Measurements from ENCODE around the gene FAM76A.
"Not testable (repeated sequence)": the region's sequence is repeated elsewhere in the genome, so short reads cannot be mapped to it uniquely, and the experiment has no call there.

The FAM76A gene

DNA sequence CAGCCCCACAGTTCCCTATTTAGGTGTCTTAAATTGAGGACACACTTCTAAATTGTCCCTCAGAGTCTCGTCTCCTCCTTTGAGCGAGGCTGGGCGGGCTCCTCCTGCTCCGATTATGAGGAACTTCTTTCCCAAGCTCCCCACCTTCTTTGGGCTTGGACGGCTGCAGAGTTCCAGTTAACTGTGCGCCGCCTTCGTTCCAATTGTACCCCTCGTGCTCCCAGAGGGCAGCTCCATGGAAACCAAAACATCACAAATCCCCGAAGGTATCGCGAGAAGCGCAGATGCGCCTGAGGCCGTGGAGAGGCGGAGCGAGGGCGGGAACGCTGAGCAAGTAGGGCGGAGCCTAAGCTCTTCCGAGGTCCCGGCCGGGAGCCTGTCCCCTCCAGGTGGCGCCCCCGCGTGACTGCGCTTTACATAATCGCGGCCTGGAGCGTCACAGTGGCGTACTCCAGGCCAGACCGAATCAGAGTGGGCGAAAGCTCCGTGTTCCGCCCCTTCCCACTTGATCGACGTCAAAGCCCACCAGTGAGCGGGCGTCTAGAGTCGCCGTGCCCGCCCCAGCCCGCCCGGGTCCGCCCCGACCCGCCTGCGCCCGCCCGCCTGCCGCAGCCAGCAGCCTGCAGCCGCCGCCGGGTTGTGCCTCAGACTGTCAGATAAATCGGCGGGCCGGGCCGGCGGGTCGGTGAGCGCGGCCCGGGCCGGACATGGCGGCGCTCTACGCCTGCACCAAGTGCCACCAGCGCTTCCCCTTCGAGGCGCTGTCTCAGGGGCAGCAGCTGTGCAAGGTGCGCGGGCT lies at the start of gene FAM76A:
Gene FAM76A (plus strand): TSS at position 588 of the 799 bp plus-strand sequence. CDS start 120 bp downstream, at position 708.
- DNase-seq (ENCODE audit: low read depth in 2 of 2), result peak; percentile 98 to 99

DNA sequence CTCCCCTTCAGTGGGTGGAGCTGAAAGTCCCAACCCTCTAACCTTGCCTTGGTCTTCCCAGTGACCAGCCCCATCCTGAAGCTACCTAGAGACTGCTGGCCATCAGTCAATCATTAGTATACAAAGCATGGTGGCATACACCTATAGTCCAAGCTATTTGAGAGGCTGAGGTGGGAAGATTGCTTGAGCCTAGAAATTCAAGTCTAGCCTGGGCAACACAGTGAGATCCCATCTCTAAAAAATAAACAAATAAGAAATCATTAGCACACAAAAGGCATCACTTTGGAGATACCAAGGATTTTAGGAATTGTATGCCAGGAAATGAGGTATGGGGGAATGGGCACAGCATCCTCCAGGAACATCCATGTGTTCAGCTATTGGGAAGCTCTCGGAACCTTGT lies 49.4 kb upstream of the FAM76A start:
- no peak for DNase-seq (ENCODE audit: low read depth in 2 of 2)

DNA sequence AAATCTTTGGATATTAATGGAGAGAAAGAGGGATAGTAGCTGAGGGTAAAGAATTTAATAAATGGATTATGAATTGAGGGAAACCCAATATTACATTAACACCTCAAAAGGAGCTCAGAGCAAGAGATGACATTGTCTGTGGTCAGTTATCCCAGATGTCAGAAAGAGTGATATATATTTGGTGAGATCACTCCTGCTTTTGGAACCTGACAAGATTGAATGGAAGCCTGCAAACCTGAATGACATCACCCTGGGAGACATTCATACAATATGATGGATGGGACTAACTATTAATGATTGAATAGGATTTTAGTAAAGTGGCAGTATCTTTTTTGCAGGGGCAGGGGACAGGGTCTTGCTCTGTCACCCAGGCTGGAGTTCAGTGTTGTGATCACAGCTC lies 47.0 kb upstream of the FAM76A start:
- DNase-seq (ENCODE audit: low read depth in 2 of 2), result no peak

DNA sequence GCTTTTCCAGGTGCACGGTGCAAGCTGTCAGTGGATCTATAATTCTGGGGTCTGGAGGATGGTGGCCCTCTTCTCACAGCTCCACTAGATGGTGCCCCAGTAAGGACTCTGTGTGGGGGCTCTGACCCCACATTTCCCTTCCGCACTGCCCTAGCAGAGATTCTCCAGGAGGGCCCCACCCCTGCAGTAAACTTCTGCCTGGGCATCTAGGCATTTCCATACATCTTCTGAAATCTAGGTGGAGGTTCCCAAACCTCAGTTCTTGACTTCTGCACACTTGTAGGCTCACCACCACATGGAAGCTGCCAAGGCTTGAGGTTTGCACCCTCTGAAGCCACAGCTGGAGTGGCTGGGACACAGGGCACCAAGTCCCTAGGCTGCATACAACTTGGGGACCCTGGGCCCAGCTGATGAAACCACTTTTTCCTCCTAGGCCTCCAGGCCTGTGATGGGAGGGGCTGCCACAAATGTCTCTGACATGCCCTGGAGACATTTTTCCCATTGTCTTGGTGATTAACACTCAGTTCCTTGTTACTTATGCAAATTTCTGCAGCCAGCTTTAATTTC lies 45.5 kb upstream of the FAM76A start:
- not testable (repeated sequence) for DNase-seq (ENCODE audit: low read depth in 2 of 2)

DNA sequence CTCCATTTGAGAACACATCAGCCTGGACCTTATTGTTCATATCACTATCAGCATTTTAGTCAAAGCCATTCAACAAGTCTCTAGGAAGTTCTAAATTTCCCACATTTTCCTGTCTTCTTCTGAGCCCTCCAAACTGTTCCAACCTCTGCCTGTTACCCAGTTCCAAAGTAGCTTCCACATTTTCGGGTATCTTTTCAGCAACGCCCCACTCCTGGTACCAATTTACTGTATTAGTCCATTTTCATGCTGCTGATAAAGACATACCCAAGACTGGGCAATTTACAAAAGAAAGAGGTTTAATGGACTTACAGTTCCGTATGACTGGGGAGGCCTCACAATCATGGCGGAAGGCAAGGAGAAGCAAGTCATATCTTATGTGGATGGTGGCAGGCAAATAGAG lies 44.2 kb upstream of the FAM76A start:
- not testable (repeated sequence) for DNase-seq (ENCODE audit: low read depth in 2 of 2)

DNA sequence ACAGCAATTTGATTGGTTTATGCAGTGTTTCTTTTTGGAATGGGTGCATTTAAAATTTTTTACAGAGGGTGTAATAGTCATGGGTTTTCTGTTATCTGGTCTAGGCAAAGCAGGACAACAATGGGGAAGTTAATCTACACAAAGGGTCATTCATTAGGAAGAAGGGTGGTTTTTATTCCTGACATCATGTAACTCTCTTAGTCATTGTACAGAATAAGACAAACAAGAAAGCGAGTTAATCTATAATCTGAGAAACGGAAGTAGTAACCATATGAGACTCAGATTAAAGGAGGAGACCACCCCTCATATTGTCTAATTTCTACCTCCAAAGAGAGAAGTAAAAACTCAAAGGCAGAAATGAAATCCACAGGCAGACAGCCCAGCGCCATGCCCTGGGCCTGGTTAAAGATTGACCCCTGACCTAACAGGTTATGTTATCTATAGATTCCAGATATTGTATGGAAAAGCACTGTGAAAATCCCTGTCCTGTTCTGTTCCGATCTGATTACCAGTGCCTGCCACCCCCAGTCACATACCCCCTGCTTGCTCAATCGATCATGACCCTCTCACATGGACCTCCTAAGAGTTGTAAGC lies 43.3 kb upstream of the FAM76A start:
- DNase-seq (ENCODE audit: low read depth in 2 of 2), result no peak

DNA sequence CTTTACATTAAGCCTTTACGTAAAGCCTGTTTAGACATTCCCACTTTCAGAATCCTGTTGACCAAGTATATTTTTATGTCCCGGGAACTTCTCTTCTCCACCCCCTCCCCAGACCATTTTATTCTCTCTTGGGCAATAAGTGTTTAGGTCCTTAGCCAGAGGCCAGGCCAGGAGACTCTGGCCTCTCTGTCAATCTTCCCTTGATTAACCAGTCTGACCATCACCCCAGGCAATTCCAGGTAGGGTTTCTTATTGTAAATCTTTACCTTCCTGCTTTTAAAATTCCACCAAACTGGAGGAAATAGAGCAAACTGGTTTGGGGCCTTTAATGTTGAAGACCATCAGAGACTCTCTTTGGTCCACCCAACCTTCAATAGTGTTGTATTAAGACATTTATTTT lies 41.6 kb upstream of the FAM76A start:
- no peak for DNase-seq (ENCODE audit: low read depth in 2 of 2)

DNA sequence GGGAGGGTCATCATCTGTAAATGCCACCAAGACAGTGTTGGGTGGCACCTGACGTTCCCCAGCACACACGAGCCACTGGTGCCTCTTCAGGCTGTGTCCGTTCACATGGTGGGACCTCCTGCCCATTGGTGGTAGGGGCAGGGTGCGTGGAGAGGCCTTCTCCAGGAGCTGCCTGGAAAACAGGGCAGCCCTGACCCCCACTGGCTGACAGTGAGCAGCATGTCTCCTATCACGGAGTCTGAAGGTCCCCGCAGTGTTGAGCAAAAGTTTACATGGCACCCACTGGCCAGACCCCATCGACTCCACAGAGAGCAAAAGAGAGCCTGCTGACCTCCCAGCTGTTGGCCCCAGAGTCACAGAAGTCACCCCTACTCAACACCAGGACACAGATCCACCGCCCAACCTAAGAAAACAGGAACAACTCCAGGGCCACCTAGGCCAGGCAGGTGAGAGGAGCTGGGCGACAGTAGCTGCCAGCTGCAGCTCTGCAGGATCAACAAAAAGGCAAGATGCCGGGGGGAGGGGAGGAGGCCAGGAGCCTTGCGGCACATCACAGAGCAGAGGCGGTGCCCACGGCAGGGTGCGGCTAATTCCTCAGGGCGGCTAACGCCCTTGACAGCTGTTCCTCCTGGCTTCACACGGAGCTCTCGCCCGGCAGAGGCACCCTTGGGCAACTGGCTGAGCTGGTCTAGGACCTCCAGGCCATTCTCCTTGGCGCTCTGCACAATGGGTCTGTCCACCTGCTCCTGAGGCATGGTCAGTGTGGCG lies 39.4 kb upstream of the FAM76A start:
- DNase-seq (ENCODE audit: low read depth in 2 of 2), result no peak

DNA sequence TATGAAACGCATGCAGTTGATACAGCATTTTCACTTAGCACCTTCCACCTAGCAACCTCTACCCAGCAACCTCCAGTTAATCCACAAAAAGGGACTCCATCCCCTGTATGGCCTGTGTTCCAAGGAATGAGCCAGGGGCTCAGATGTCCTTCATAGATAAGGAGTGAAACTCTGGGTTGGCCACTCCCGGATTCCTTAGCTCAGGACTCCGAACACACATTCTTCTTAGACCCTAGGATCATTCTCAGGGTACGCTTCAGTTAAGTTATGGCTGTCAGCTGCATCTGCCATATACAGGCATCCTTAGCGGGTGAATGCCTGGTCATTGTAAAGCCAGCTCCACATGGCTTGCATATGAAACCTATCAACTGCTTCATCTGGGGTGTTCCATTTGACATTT lies 37.9 kb upstream of the FAM76A start:
- no peak for DNase-seq (ENCODE audit: low read depth in 2 of 2)

DNA sequence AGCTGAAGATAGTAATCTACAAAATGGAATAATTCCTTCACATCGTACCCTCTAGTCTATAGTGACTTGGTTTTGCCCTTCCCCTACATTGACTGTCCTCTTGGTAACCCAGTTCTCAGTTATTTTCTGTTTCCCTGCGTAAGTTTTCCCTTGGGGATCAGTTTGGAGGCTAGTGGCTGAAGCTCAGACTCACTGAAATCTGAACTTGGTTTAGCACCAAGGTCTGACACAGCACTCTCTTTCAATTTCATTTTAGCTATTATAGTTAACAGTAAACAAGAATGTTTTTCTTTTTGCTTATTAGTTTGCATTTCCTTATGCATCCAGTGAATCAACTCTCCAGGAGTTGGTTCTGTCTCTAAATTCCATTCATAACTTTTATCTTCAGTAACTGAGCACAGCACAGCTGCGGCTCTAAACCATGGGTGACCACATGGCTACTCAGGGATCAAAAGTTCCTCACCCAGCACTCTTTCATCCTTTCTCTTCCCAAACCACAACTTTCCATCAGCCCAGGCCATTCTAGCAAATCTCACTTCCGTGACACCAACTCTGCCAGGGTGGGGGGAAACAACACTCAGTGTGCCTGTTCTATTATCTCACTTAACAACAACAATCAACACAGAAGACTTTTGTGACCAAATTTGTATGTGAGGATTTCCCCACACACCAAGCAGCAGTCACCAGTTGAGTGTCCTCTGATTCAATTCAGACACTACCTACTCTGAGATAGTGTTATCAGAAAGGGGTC lies 36.2 kb upstream of the FAM76A start:
- no peak for DNase-seq (ENCODE audit: low read depth in 2 of 2)

DNA sequence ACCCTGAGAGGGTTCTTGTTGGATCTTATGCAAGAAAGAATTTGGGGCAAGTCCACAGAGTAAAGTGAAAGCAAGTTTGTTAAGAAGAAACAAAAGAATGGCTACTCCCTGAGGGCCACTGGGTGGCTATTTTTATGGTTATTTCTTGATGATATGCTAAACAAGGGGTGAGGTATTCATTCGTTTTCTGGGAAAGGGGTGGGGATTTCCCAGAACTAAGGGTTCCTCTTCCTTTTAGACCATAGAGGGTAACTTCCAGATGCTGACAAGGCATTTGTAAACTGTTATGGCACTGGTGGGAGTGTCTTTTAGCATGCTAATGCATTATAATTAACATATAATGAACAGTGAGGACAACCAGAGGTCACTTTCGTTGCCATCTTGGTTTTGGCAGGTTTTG lies 35.6 kb upstream of the FAM76A start:
- DNase-seq (ENCODE audit: low read depth in 2 of 2), result no peak

DNA sequence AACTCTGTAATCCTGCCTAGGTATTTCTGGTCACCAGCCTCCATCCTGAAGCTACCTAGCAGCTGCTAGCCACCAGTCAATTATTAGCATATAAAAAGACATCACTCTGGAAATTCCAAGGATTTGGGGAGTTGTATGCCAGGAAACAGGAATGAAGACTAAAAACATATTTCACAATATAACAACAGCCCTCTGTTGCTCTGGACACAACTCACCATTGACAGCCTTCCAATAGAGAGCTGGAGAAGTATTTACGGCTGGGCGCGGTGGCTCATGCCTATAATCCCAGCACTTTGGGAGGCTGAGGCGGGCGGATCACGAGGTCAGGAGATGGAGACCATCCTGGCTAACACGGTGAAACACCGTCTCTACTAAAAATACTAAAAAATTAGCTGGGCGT lies 28.9 kb upstream of the FAM76A start:
- not testable (repeated sequence) for DNase-seq (ENCODE audit: low read depth in 2 of 2)

DNA sequence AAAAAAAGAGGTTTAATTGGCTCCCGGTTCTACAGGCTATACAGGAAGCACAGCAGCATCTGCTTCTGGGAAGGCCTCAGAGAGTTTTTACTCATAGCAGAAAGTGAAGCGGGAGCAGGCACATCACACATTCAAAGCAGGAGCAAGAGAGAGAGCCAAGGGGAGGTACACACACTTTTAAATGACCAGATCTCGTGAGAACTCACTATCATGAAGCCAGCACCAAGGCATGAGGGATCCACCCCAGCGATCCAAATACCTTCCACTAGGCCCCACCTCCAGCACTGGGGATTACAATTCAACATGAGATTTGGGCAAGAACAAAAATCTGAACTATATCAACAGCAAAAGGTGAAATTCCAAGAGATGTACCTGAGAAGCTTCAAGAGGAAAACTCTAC lies 20.8 kb upstream of the FAM76A start:
- no peak for DNase-seq (ENCODE audit: low read depth in 2 of 2)

DNA sequence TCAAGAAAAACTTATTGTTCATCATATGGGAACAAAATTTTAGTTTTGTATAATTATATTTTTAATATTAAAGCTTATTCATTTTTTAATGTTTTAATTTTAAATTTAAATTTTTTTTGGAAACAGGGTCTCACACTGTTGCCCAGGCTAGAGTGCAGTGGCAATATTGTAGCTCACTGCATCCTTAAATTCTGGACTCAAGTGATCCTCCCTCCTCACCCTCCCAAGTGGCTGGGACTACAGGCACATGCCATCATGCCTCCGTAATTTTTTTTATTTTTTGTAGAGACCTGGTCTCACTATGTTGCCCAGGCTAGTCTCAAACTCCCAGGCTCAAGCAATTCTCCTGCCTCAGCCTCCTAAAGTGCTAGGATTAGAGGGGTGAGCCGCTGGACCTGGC lies 20.2 kb upstream of the FAM76A start:
- DNase-seq (ENCODE audit: low read depth in 2 of 2), result no peak

DNA sequence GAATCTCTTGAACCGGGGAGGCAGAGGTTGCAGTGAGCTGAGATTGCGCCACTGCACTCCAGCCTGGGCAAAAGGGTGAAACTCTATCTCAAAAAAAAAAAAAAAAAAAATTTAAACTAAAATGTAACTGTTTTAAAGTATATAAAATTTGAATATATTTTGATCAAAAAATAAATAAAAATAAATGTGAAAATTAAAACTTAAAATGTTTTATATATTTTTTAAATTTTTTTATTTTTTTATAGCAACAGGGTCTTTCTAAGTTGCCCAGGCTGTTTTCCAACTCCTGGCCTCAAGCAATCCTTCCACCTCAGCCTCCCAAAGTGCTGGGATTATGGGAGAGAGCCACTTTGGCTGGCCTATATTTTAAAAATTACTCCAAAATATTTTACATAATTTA lies 15.2 kb upstream of the FAM76A start:
- DNase-seq (ENCODE audit: low read depth in 2 of 2), result no peak

DNA sequence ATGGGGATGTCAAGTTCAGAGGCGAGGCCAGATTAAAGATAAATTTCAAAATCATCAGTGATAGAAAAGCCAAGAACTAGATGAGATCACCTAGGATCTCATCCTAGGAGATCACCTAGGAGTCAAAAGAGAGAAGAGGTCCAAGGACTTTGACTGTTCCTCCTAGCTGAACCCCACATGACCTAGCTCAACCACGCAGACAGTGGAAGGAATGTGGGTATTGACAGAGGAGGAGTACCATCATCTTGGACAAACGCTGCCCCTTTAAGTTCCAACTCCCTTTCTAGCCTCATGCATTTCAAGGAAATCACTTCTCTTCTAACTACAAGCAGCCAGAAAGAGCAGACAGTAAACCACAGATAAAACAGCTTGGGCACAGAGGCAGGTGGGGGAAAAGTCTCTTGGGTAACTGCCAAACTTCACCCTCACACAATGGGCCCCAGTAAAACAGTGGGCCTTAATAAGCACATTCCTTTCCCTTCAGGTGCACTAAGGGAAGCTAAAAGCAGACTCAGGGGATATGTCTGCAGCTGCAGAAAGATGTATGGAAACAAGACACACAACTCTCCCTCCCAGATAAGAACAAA lies 12.5 kb upstream of the FAM76A start:
- DNase-seq (ENCODE audit: low read depth in 2 of 2), result no peak

DNA sequence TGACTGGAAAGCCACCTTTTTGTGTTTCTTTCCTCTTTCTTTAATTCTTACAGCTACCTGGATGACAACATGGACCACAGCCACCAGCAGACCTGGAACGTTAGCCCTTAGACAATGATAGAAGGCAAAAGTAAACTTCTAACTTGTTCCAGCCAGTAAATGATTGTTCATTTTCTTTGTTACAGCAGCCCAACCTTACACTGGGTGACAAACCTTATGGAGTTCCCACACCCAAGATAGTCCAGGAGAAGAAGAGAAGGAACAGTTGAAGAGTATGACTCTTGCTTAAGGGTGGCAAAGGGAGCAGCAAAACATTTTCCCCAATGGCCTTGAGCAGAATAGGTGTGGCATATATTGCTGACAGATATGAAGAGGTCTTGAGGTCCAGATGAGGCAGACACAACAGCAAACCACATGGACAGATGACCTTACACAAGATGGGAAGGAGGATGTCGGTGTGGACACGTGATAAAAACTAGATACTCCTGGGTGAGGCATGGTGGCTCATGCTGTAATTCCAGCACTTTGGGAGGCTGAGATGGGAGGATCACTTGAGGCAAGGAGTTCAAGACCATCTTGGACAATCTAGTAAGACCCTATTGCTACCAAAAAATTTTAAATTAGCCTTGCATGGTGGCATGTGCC lies 11.8 kb upstream of the FAM76A start:
- no peak for DNase-seq (ENCODE audit: low read depth in 2 of 2)

DNA sequence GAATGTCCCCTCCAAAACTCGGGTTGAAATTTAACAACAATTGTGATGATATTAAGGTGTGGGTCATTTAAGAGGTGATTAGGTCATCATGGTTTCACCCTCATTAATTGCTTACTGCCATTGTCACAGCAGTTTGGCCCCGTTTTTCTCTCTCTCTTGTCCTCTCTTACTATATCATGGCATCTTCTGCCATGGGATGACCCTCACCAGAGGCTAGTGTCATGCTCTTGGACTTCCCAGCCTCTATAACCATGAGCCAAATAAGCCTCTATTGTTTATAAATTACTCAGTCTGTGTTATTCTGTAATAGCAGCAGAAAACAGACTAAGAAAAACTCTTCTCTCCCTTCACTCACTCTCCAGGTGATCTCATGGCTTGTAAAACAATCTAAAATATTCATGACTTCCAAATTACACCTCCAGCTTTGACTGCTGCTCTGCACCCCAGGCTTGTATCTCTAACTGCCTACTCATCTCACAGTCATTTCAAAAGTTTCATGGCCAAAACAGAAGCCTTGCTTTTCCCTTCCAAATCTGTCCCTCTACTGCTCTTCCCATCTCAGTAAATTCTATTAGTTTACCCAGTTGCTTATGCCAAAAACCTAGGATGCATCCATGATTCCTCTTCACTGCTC lies 9.4 kb upstream of the FAM76A start:
- no peak for DNase-seq (ENCODE audit: low read depth in 2 of 2)

DNA sequence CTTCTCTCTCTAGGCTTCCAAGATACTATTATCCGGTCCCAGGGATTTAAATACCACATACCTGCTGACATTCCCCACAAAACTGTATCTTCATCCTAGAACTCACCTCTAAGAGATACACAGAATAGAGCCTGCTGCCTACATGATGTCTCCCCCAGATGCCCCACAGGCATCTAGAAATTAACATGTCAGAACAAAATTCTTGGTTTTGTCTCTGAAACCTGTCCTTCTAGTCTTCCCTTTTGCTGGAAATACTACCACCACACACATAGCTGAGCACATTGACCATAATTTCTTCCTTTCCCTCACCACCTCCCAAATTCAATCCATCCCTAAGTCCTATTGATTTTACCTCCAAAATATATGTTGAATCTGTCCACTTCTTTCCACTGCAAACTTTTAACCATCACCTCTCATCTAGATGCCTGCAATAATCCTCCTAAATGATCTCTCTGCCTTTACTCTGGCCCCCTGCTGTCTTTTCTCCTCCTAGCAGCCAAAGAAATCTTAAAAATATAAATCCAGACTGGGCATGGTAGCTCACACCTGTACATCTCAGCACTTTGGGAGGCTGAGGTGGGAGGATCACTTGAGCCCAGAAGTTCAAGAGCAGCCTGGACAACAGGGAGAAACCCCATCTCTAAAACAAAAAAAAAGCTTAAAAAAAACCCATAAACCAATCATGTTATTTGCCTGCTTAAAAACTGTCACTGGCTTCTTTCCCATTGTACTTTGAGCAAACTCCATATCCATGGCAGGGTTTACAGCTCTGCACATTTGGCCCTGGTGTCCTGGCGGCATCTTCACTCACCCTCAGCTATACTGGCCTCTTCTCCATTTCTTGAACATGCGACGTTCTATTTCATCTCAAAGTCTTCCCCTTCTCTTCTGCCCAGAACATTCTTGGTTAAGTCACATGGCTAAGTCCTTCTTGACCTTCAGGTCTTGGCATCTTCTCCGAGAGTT lies 6.2 kb upstream of the FAM76A start:
- no peak for DNase-seq (ENCODE audit: low read depth in 2 of 2)
